NCI-H1417 treated with DMSO at 0.1 percent for 48 hours (cell line): ENCODE results near the gene ALMS1.
"Not testable (repeated sequence)": the region's sequence is repeated elsewhere in the genome, so short reads cannot be mapped to it uniquely, and the experiment has no call there.

Experiments used
- DNase-seq: peaks from one replicate; lab custom pipeline; 2025; lab: John Stamatoyannopoulos, UW

ALMS1 gene, protein sequence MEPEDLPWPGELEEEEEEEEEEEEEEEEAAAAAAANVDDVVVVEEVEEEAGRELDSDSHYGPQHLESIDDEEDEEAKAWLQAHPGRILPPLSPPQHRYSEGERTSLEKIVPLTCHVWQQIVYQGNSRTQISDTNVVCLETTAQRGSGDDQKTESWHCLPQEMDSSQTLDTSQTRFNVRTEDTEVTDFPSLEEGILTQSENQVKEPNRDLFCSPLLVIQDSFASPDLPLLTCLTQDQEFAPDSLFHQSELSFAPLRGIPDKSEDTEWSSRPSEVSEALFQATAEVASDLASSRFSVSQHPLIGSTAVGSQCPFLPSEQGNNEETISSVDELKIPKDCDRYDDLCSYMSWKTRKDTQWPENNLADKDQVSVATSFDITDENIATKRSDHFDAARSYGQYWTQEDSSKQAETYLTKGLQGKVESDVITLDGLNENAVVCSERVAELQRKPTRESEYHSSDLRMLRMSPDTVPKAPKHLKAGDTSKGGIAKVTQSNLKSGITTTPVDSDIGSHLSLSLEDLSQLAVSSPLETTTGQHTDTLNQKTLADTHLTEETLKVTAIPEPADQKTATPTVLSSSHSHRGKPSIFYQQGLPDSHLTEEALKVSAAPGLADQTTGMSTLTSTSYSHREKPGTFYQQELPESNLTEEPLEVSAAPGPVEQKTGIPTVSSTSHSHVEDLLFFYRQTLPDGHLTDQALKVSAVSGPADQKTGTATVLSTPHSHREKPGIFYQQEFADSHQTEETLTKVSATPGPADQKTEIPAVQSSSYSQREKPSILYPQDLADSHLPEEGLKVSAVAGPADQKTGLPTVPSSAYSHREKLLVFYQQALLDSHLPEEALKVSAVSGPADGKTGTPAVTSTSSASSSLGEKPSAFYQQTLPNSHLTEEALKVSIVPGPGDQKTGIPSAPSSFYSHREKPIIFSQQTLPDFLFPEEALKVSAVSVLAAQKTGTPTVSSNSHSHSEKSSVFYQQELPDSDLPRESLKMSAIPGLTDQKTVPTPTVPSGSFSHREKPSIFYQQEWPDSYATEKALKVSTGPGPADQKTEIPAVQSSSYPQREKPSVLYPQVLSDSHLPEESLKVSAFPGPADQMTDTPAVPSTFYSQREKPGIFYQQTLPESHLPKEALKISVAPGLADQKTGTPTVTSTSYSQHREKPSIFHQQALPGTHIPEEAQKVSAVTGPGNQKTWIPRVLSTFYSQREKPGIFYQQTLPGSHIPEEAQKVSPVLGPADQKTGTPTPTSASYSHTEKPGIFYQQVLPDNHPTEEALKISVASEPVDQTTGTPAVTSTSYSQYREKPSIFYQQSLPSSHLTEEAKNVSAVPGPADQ (N-terminal part only)

DNA sequence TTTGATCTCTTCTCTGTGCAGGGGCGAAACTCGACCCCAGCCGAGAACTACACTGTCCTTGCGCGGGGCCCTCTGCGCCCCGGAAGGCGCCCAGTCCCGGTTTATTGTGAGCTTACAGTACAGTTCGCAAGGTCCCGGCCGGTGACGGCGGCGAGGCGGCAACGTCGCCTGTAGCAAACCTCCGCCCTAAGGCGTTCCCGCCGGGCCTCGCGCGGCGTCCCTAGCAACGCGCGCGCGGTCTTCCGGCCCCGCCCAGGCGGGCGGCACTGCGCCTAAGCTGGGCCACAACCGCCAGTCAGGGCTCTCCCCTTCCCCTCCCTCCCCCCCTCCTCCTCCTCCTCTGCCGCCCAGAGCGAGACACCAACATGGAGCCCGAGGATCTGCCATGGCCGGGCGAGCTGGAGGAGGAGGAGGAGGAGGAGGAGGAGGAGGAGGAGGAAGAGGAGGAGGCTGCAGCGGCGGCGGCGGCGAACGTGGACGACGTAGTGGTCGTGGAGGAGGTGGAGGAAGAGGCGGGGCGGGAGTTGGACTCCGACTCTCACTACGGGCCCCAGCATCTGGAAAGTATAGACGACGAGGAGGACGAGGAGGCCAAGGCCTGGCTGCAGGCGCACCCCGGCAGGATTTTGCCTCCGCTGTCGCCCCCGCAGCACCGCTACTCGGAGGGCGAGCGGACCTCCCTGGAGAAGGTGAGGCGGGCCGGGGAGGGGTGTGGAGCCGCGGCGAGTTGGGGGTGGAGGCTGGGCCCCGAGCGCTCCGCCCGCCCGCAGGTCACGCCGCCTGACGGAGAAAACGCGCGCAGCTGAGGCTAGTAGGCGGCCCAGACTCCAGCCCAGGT, at the start of gene ALMS1:
Gene ALMS1 (plus strand): TSS at position 333 of the 838 bp plus-strand sequence. CDS start 33 bp downstream, at position 366.
- DNase-seq = peak; percentile 61

DNA sequence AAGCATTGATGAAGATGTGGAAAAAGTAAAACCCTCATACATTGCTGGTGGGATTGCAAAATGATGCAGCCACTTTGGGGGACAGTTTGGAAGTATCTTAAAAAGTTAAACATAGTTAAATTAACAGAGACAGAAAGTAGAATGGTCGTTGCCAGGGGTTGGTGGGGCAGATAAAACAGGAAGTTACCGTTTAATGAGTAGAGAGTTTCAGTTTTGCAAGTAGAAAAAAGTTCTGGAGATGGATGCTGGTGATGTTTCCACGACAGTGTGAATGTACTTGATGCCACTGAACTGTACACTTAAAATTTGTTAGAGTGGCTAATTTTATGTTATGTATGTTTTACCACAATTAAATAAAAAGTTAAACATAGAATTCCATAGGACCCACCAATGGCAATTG, 47.8 kb upstream of the ALMS1 start:
- DNase-seq = no peak

DNA sequence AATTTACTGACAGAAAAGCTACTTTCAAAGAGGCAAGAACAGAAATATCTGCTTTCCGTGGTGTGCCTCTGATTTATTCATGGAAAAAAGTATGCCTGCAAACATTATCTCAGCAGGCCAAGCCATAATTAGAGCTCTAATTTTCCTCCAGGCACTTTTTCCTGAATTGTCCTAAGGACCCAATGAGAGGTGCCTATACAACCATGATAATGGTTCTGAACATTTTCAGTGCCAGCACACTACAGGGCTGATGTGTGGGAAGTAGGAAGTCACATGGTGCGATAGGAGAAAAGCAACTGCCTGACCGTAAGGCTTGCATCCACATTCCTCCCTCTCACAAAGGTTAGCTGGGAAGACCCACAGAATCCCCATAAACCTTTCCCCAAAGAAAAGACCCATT, 46.4 kb upstream of the ALMS1 start:
- peak; percentile 67 for DNase-seq

DNA sequence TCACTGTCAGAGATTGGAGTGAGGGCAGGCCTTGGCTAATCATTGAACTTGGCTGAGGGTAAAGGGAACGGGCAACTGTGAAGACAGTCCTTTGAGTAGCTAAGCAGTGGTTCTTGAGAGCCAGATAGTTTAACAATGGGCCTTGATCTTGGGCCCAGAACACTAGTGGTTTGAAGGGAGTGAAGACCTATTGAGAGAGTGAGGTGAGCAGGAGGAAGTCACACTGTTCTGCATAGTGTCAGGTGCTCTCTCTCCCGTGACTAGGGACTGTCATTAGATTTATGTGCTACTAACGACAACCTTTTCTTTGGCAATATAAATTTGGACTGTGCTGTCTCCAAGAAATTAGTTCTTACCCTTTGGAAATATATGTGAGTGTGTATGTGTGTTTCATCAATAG, 44.6 kb upstream of the ALMS1 start:
- no peak for DNase-seq

DNA sequence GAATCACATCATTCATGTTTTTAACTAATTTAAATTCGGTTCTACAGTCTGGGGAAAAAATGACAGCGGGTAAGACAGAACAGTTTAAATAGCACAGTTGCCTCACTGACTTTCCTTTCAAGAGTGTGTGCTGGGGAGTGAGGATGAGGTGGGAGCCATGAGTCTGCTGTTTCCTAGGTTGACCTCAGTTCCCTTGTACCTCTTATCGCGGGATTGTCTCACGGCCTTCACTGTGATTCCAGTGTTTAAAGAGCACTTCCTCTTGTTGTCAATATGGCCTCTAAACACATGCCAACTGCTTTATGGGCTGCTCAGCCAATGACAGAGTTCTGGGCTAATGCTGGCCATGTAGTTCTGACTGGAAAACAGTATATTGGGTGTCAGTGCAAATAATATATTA, 41.6 kb upstream of the ALMS1 start:
- no peak for DNase-seq

DNA sequence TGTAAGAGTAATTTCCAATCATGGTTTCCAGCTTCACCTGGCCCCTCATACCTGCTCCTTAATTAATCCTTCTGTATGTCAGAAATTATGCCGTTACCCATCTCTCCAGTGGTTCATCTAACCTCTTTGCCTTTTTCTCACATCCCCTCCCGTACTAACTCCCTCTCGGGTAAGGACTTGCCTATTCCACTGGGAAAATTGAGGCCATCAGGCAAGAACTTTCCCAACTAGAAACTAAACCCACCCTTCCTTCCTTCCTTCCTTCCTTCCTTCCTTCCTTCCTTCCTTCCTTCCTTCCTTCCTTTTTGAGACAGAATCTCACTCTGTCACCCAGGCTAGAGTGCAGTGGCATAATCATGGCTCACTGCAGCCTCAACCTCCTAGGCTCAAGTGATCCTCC, 40.9 kb upstream of the ALMS1 start:
- DNase-seq = not testable (repeated sequence)

DNA sequence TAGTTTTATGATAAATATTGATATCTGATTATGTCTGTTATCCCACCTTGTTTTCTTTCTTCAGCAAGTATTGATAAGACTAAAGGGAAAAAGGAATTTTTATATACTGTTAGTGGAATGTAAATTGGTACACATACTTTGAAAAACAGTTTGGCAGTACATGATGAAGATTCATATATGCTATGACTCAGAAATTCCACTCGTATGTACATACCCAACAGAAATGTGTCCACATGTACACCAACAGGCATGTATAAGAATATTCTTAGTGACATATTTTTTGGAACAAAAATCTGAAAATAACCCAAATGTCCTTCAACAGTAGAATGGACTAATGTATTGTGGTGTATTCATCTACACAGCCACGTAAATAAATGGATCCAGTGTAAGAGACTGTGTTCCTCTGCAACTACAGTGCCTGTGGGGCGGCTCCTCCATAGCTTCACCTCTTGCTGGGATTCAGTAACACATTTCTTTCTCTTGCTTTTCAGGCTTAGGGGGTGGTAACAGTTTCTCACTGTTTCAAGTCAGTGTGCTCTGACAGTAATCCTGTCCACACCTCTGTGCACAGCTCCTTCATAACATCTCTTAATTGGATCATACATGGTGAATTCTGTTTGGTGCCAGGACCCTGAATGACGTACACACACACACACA, 35.5 kb upstream of the ALMS1 start:
- no peak for DNase-seq

DNA sequence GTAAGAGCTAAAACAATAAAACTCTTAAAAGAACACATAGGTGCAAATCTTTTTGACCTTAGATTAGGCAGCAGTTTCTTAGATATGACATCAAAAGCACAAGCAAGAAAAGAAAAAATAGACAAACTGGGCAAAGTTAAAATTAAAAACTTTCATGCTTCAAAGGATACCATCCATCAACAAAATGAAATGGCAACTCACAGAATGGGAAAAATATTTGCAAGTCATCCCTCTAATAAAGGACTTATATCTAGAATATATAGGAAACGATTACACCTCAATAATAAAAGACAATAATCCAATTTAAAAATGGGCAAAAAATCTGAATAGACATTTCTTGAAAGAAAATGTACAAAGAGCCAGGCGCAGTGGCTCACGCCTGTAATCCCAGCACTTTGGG, 29.5 kb upstream of the ALMS1 start:
- DNase-seq = no peak

DNA sequence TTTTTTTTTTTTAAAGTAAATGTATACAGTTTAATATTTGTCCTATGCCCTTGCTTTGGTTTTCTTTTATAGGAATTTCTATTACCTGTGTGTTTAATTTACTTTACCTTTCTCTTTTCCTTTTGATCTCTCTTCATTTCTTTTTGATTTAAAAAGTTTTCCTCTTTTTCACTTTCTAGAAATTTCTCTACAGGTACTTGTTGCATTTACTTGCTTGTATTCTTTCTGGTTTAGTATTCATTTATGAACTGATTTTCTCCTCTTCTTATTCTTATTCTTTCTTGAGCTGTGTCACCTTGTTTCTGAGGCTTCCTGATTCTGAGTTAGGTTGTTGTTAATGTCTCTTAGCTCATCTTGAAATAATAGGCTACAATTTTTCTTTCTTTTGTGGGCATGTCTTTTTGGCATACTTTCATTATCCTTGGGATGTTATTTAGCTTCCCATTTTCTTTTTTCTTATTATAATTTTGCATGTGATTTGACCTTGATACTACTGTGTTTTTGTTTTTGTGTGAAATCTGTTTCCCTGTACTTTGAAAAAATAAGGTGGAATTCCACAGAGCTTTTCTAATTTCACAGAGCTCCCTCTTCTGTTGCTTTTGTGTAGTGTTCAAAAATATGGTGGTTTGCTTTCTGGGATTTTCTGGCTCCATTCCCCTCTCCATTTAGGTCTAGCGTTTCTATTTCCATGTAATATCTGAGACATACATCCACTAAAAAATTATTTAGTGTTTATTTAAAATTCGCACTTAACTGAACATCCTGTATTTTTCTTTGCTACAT, 25.5 kb upstream of the ALMS1 start:
- no peak for DNase-seq

DNA sequence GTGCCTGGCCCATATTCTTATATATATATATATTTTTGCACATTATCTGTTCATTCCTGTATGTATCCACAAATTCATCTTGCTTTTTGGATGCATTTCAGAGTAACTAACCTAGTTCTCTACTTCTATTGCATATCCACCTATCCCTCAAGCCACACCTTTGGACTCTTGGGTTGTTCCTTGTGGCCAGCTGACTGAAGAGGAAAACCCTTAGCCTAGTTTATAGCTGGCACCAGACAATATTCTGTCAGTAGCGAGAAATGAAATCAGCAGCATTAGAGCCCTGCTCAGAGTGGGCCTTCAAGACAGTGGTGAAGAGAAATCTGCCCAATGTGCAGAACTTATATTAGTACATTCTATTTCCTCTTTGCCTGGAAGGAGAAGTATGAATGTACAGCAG, 19.6 kb upstream of the ALMS1 start:
- DNase-seq = no peak

DNA sequence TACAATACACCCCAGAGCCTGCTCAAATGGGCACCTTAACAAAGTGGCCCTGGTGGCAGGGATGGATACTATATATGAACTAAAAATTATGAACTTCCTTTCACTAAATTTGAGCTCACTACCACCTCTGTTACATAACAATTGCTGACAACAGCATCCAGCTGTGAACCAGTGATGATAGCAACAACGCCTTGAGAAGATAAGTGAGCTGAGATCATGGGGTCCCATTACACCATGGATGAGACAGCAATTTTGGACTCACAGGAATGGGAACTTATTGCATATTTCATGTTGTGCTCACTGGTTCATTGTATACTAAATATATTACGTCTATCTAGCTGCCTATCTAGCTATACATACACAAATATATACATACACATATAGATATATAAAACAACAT, 16.9 kb upstream of the ALMS1 start:
- no peak for DNase-seq

DNA sequence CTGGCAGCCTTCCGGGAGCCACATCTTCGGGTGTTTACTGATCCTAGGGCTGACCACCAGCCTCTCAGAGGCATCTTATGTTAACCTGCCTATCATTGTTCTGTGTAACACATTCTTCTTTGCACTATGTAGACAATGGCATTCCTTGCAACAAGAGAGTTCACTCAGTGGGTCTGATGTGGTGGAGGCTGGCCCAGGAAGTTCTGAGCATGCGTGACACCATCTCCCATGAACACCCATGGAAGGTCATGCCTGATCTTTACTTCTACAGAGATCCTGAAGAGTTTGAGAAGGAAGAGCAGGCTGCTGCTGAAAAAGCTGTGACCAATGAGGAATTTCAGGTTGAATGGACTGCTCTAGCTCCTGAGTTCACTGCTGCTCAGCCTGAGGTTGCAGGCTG, 15.3 kb upstream of the ALMS1 start:
- no peak for DNase-seq

DNA sequence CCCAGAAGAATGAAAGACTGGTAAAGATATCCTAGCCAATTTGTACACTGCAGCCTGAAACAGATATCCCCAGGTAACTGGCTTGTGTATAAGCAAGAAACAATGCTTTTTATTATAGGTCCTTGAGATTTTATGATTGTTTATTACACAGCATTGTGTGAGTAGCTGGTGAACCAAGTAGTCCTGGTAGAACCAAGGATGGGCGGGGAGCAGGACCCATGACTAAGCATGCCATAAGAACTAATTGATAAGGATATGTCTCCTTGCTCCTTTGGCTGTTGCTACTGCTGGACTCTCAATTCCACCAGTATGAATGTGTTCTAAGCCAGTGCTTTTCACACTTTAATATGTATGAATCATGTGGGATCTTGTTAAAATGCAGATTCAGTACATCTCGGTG, 12.3 kb upstream of the ALMS1 start:
- no peak for DNase-seq

DNA sequence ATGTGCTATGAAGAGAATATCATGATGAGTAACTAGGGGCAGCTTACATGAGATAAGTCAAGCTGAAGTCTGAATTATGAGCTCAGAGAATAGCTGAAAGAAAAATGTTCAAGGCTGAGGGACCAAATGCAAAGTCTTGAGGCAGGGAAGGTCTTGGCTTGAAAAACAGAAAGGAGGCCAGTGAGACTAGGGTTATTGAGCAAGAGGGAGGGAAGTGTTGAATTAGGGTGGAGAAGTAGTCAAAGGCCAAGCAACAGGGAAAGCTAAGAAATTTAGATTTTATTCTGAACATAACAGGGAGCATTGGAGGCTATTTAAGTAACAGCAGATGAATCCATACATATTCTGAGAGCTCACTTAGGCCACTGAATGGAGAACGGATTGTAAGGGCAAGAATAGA, 11.4 kb upstream of the ALMS1 start:
- DNase-seq = no peak

DNA sequence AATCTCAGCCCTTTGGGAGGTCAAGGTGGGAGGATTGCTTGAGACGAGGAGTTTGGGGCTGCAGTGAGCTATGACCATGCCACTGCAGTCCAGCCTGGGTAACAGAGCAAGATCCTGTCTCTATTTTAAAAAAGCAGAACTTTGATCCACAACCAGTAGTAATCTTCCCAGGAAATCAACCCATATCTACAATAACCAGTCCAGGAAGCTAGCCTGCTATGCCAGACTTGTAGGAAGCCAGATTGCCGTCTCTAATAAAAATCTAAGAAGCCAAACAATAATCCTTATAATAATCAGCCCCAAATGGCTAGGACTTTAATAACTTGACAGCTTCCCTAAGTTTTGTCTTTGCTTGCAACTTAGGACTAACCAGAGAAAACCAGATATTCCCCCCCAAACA, 9.0 kb upstream of the ALMS1 start:
- no peak for DNase-seq

DNA sequence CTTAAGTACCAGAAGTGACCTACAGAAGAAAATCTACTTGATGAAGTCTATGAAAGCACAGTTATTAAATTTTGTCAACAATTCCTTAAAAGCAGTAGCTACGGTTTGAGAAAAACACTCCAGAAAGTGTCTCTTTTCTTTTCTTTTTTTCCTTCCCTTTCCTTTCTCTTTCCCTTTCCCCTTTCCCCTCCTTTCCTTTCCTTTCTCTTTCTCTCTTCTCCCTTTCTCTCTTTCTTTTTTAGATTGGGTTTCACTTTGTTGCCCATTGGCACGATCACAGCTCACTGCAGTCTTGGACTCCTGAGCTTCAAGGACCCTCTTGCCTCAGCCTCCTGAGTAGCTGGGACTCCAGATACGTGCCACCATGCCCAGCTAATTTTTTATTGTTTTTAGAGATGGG, 2.6 kb upstream of the ALMS1 start:
- DNase-seq = no peak

DNA sequence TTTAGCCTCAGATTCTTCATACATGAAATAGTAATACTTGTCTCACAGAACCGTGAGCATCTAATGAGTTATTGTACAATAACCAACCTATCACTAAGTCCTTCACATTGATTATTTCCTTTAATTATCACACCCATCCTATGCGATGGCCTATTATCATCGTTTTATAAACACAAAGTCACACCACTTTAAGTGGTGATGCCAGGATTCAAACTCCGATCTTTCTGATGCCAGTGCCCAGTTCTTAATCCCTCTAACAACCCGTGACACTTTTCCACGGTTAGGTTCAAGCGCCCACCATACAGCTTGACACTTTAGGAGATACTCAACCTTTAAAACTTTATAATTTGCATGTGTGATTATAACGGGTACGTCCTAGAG, 523 bp upstream of the ALMS1 start:
- DNase-seq = no peak

DNA sequence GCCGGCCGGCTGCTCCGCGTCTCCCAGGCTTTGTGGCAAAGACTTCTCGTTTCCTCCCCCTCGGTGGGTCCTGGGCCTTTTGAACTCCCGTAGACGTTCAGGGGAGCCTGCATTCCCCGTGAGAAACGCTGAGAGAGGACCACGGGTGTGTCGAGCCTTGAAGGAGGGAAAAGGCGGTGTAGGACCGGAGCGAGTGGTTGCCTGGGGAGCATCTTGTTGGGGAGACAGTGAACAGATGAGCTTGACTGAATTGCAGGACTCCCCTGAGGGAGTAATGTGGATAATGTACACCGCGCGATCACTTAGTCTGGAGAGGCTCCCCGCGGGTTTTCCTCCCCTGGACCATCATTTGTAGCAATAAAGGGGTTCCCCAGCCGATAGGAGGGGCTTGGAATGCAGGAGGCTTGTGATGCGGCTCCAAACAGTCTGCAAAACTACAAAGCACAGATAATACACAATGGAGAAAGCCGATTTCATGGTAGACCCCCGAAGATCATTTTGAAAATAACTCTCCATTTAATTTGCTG, 769 bp downstream of the ALMS1 start:
- DNase-seq = no peak

DNA sequence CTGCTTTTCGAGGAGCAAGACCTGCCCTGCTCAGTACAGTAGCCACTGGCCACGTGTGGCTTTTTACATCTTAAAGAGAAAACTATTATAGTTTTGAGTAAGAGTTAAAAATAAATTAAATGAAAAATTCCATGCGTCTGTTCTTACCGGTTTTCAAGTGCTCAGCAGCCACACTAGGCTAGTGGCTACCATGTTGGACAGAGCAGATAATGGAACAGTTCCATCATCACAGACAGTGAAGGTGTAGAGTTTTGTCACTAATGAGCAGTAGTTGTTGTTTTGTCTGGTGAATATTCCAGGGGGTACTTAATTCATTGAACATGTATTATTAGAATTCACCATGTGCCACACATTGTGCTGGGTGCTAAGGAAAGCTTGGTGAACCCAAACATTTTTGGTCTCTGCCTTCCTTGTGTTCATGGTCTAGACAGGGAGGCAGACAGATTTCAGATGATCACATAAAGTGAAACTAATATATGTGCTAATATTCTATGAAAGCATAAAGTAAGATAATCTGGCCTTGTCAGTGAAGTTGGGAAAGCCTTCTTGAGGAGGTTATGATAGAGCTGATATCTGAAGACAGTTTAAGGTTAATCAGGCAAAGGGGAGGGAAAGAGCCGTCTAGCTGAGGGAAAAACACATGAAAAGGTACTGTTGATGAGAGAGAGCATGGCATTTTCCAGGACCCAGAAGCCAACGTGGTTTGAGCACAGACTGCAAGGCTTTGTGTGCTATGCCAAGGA, 1.4 kb downstream of the ALMS1 start:
- DNase-seq = no peak
